ENCODE results near the gene CELF1.

The CELF1 gene

DNA sequence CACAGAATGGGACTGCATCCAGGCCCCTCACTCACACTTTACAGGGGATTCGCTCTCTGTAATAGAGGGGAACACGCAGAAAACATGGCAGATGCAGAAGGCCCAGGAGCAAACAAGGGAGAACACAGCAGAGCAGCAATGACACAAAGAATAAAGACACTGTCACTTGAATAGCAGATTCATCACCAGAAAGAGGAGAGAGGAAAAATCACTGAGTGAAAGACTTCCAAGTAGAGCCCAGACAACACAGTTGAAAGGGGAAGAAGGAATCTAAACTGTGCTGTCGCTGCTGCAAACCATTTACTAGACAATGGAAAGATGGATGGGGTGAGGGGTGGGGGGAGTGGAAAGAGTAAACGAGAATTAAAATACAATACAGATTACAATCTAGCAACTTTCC, 75.2 kb downstream of the CELF1 start:
- DNase-seq (ENCODE audit: extremely low read depth, low read depth) = no peak
- TF ChIP-seq CTCF (IDR thresholded peaks at IDR 0.05; ENCODE audit: low read depth, low read length) = no peak

DNA sequence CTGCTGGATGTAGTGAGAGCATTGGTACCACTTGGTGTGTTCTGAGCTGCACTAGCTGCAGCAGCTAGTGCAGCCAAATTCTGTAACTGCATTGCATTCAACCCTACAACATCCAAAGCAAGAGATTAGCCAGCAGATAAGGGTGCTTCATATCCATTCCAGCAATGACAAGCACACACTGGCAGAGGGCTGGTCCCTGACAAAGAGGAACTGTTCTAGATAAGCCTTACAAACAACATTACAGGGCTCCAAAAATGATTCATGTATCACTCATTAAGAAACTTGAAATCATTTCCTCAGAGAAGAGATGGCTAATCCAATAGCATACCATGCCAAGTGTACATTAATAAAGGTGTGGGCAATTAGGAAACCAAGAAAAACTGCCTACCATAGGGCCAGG, 75.6 kb downstream of the CELF1 start:
- no peak for TF ChIP-seq CTCF (IDR thresholded peaks at IDR 0.05; ENCODE audit: low read depth, low read length)
- DNase-seq (ENCODE audit: extremely low read depth, low read depth) = no peak

GRCh38 chr11:47470671-47471070, 82.3 kb downstream of the CELF1 start:
- no peak for TF ChIP-seq CTCF (IDR thresholded peaks at IDR 0.05; ENCODE audit: low read depth, low read length)
- DNase-seq (ENCODE audit: extremely low read depth, low read depth) = no peak

DNA sequence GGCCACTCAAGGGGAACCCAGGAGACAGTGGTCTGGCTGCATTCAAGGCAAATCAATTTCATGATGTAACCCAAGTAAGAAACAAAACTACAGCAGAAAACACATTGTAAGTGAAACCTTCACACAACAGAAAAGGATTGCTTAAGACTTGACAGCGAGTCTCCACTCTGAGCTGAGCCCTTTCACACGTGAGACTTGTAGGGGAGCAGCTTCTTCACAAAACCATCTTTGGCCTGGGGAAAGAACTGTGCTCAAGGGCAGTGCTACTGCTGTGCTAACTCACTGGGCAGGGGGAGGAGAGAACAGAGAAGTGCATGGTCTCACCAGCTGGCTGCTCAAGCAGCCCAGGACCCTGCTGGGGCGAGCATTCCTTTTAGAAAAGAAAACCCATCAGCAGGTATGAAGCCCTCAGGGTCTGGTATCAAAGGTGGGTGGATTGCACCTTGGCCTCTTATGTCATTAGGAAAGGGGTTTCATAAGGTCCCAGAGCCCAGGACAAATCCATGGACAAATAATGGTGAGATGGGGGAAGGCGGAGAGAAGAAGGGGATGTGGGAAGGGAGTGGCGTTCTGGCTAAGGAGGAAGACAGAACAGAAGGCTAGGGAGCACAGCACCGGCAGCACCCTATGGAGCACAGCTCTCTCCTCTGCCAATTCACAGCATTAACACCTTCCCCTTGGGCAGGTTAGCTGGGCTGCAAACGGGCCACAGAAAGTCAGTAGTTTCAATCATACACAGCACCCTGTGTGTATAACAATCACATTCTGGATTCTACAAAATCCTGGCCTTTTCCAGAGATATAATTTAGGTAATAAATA, 83.4 kb downstream of the CELF1 start:
- TF ChIP-seq CTCF (IDR thresholded peaks at IDR 0.05; ENCODE audit: low read depth, low read length) = no peak
- no peak for DNase-seq (ENCODE audit: extremely low read depth, low read depth)

- no peak for TF ChIP-seq CTCF (IDR thresholded peaks at IDR 0.05; ENCODE audit: low read depth, low read length)
- no peak for DNase-seq (ENCODE audit: extremely low read depth, low read depth)
Observed at GRCh38 chr11:47468598-47469214, 84.2 kb downstream of the CELF1 start.

GRCh38 chr11:47467357-47467756, 85.6 kb downstream of the CELF1 start:
- DNase-seq (ENCODE audit: extremely low read depth, low read depth) = no peak
- no peak for TF ChIP-seq CTCF (IDR thresholded peaks at IDR 0.05; ENCODE audit: low read depth, low read length)

GRCh38 chr11:47466701-47467250, 86.2 kb downstream of the CELF1 start:
- no peak for TF ChIP-seq CTCF (IDR thresholded peaks at IDR 0.05; ENCODE audit: low read depth, low read length)
- no peak for DNase-seq (ENCODE audit: extremely low read depth, low read depth)
